ENCODE data around the gene ASTE1.
"Not testable (repeated sequence)": the region's sequence is repeated elsewhere in the genome, so short reads cannot be mapped to it uniquely, and the experiment has no call there.

ASTE1 gene

GRCh38 chr3:131018970-131019369 is 7.7 kb downstream of the ASTE1 start:
- FAIRE-seq (no peak), DNase-seq (ENCODE audit: low spot score) (no peak)

- FAIRE-seq = no peak
Observed at GRCh38 chr3:131009698-131010097, 16.9 kb downstream of the ASTE1 start.

GRCh38 chr3:131008326-131008725 is 18.3 kb downstream of the ASTE1 start:
- DNase-seq (ENCODE audit: low spot score) (no peak), FAIRE-seq (no peak)

More at GRCh38 chr3:131009698-131010097, 16.9 kb downstream of the ASTE1 start:
- no peak for DNase-seq (ENCODE audit: low spot score)

- FAIRE-seq = no peak
- DNase-seq (ENCODE audit: low spot score) = no peak
Observed at GRCh38 chr3:131007782-131008181, 18.8 kb downstream of the ASTE1 start.

- FAIRE-seq = no peak
- no peak for DNase-seq (ENCODE audit: low spot score)
Observed at GRCh38 chr3:131007256-131007655, 19.4 kb downstream of the ASTE1 start.

GRCh38 chr3:131004603-131005002 is 22.0 kb downstream of the ASTE1 start:
- no peak for FAIRE-seq
- no peak for DNase-seq (ENCODE audit: low spot score)

GRCh38 chr3:131001071-131001470 is 25.6 kb downstream of the ASTE1 start:
- no peak for FAIRE-seq

GRCh38 chr3:130997289-130997688 is 29.3 kb downstream of the ASTE1 start:
- DNase-seq (ENCODE audit: low spot score) = no peak
- FAIRE-seq = no peak

More at GRCh38 chr3:131001071-131001470, 25.6 kb downstream of the ASTE1 start:
- no peak for DNase-seq (ENCODE audit: low spot score)

- no peak for FAIRE-seq
- DNase-seq (ENCODE audit: low spot score) = no peak
Observed at GRCh38 chr3:130992344-130992743, 34.3 kb downstream of the ASTE1 start.

- no peak for FAIRE-seq
- no peak for DNase-seq (ENCODE audit: low spot score)
Observed at GRCh38 chr3:130991126-130991525, 35.5 kb downstream of the ASTE1 start.

- DNase-seq (ENCODE audit: low spot score) = no peak
- no peak for FAIRE-seq
Observed at GRCh38 chr3:130990282-130990681, 36.3 kb downstream of the ASTE1 start.

- DNase-seq (ENCODE audit: low spot score) (no peak), FAIRE-seq (no peak)
Observed at GRCh38 chr3:130981469-130981868, 45.2 kb downstream of the ASTE1 start.

GRCh38 chr3:130979117-130979516 is 47.5 kb downstream of the ASTE1 start:
- FAIRE-seq = no peak

GRCh38 chr3:130976706-130977105 is 49.9 kb downstream of the ASTE1 start:
- no peak for FAIRE-seq

More at GRCh38 chr3:130979117-130979516, 47.5 kb downstream of the ASTE1 start:
- DNase-seq (ENCODE audit: low spot score) = no peak

GRCh38 chr3:130975251-130975650 is 51.4 kb downstream of the ASTE1 start:
- no peak for DNase-seq (ENCODE audit: low spot score)
- no peak for FAIRE-seq

More at GRCh38 chr3:130976706-130977105, 49.9 kb downstream of the ASTE1 start:
- DNase-seq (ENCODE audit: low spot score) = no peak

GRCh38 chr3:130974201-130974600 is 52.4 kb downstream of the ASTE1 start:
- DNase-seq (ENCODE audit: low spot score) (no peak), FAIRE-seq (no peak)

- DNase-seq (ENCODE audit: low spot score) (no peak), FAIRE-seq (no peak)
Observed at GRCh38 chr3:130973406-130973805, 53.2 kb downstream of the ASTE1 start.

GRCh38 chr3:130972592-130972991 is 54.0 kb downstream of the ASTE1 start:
- not testable (repeated sequence) for DNase-seq (ENCODE audit: low spot score); FAIRE-seq

GRCh38 chr3:130971208-130971607 is 55.4 kb downstream of the ASTE1 start:
- FAIRE-seq = no peak

GRCh38 chr3:130969621-130970020 is 57.0 kb downstream of the ASTE1 start:
- no peak for FAIRE-seq

More at GRCh38 chr3:130971208-130971607, 55.4 kb downstream of the ASTE1 start:
- DNase-seq (ENCODE audit: low spot score) = no peak

GRCh38 chr3:130968221-130968620 is 58.4 kb downstream of the ASTE1 start:
- DNase-seq (ENCODE audit: low spot score) = no peak
- FAIRE-seq = no peak

More at GRCh38 chr3:130969621-130970020, 57.0 kb downstream of the ASTE1 start:
- no peak for DNase-seq (ENCODE audit: low spot score)

GRCh38 chr3:130967281-130967680 is 59.3 kb downstream of the ASTE1 start:
- FAIRE-seq = no peak

GRCh38 chr3:130963878-130964277 is 62.7 kb downstream of the ASTE1 start:
- peak; percentile 62 for DNase-seq (ENCODE audit: low spot score)
- no peak for FAIRE-seq

More at GRCh38 chr3:130967281-130967680, 59.3 kb downstream of the ASTE1 start:
- no peak for DNase-seq (ENCODE audit: low spot score)

Data from urothelium cell line (cell line).